GM19372 (cell line): ENCODE results near the gene ZC3H10.

Experiments
- ATAC-seq: cut with Tn5 transposase; IDR thresholded peaks from one replicate; pipeline ENCODE4 v1.9.1; 2021; ENCODE audit warnings: mild to moderate bottlenecking, low read depth, moderate library complexity; ENCODE audit not compliant: unreplicated experiment

Gene ZC3H10

GRCh38 chr12:56164345-56164729, 46.3 kb downstream of the ZC3H10 start:
- no peak for ATAC-seq

- ATAC-seq: no peak
These were observed 47.3 kb downstream of the ZC3H10 start for GRCh38 chr12:56165369-56165768.

- ATAC-seq: no peak
These were observed 51.2 kb downstream of the ZC3H10 start for GRCh38 chr12:56169229-56169759.

- no peak for ATAC-seq
These were observed 54.8 kb downstream of the ZC3H10 start for GRCh38 chr12:56172839-56173238.
